HCT116 (cell line): Measurements from ENCODE around the gene KRCC1. TPM values are rescaled to one million over a fixed set of nuclear protein-coding genes. Genes with fewer than 3 reads are reported as not detected.
A peak's percentile ranks its signal among the peaks of the same experiment; 100 is the strongest.

ENCODE experiments used
- ATAC-seq: fragments of 200-7000 bp; cut with Tn5 transposase; 2 replicates; pipeline ENCODE4 v1.9.1; 2020; ENCODE audit warnings: mild to moderate bottlenecking, moderate library complexity
- BruUV-seq: library from RNA; stranded (reverse); fragments of 400-500 nt; replicated peaks from 2 replicates; lab custom pipeline; 2021; lab: Mats Ljungman, UMichigan
- CTCF ChIA-PET: fragments of 300-600 bp; sonication (Branson Sonifier 250); formaldehyde crosslinking; loops from one replicate; lab custom pipeline; 2021; ENCODE audit warnings: antibody characterized with exemption; lab: Charles Lee
- POLR2A ChIA-PET: fragments of 300-600, 350-600 bp; sonication (Branson Sonifier 250); formaldehyde crosslinking; loops from one replicate; lab custom pipeline; 2021; ENCODE audit warnings: antibody characterized with exemption; lab: Charles Lee
- RAD21 ChIA-PET, 2 experiments: fragments of 300-600 bp; sonication (Branson Sonifier 250); formaldehyde crosslinking; loops; one replicate each; lab custom pipeline; 2023; ENCODE audit warnings: low total read pairs in 2 of 2; ENCODE audit not compliant: uncharacterized antibody in 2 of 2, unreplicated experiment in 2 of 2, low non-redundant PET in 1 of 2; lab: Charles Lee
- DNase-seq: peaks from one replicate; pipeline ENCODE4 v3.0.0-alpha.2; 2010; ENCODE audit warnings: low read depth, low spot score
- H2AFZ ChIP-seq: fragments of 200-600 bp; shearing (Covaris generic), sonication (generic); 2 replicates; pipeline ENCODE4 v1.6.1; 2017; ENCODE audit warnings: low read depth, mixed run types, mixed read lengths, antibody characterized with exemption, low read length; ENCODE audit not compliant: poor library complexity, severe bottlenecking
- H3K27ac ChIP-seq: 2 replicates; pipeline ENCODE4 v1.5.1; 2012; ENCODE audit warnings: low read depth, low read length
- H3K27me3 ChIP-seq: fragments of 200-600 bp; sonication (generic); 2 replicates; pipeline ENCODE4 v1.6.1; 2016; ENCODE audit warnings: mixed run types, low read length, mixed read lengths; ENCODE audit not compliant: insufficient read depth
- H3K36me3 ChIP-seq, 2 experiments: fragments of 200-500 bp in 1 of 2; fragments of 200-600 bp in 1 of 2; sonication (Bioruptor generic) in 1 of 2; sonication (generic) in 1 of 2; 2 replicates each; pipeline versions ENCODE4 v1.5.1 to v1.6.1; 2014 to 2016; ENCODE audit warnings: low read length in 2 of 2, inconsistent platforms in 1 of 2, mixed read lengths in 1 of 2, mixed run types in 1 of 2; ENCODE audit not compliant: insufficient read depth in 2 of 2, control insufficient read depth in 1 of 2
- H3K4me1 ChIP-seq, 2 experiments: fragments of 200-600 bp in 1 of 2; sonication (generic) in 1 of 2; 2 replicates each; pipeline versions ENCODE4 v1.5.1 to v1.6.1; 2012 to 2017; ENCODE audit warnings: low read length in 2 of 2, inconsistent platforms in 1 of 2, mild to moderate bottlenecking in 1 of 2, mixed read lengths in 1 of 2, mixed run types in 1 of 2, moderate library complexity in 1 of 2; ENCODE audit not compliant: insufficient read depth in 2 of 2, control insufficient read depth in 1 of 2
- H3K4me2 ChIP-seq: fragments of 200-600 bp; sonication (generic); 2 replicates; pipeline ENCODE4 v1.6.1; 2017; ENCODE audit warnings: mixed run types, low read length, mixed read lengths
- H3K4me3 ChIP-seq, 2 experiments: fragments of 200-600 bp in 1 of 2; sonication (generic) in 1 of 2; replicated peaks in 1 of 2; 2 replicates each; pipeline ENCODE4 v1.5.1; 2011 to 2016; ENCODE audit warnings: low read length in 2 of 2, control low read depth in 1 of 2, low read depth in 1 of 2, mild to moderate bottlenecking in 1 of 2, mixed read lengths in 1 of 2, mixed run types in 1 of 2
- H3K79me2 ChIP-seq: fragments of 200-600 bp; sonication (generic); 2 replicates; pipeline ENCODE4 v1.6.1; 2017; ENCODE audit warnings: mild to moderate bottlenecking, mixed run types, low read length, moderate library complexity, mixed read lengths; ENCODE audit not compliant: insufficient read depth
- H3K9ac ChIP-seq: fragments of 200-600 bp; sonication (generic); 2 replicates; pipeline ENCODE4 v1.6.1; 2016; ENCODE audit warnings: low read length, mixed read lengths
- H3K9me2 ChIP-seq: fragments of 200-600 bp; sonication (generic), shearing (Covaris generic); 2 replicates; pipeline ENCODE4 v1.6.1; 2017; ENCODE audit warnings: mixed run types, mild to moderate bottlenecking, moderate library complexity; ENCODE audit not compliant: insufficient read depth
- H3K9me3 ChIP-seq, 2 experiments: fragments of 200-500 bp in 1 of 2; fragments of 200-600 bp in 1 of 2; sonication (Bioruptor generic) in 1 of 2; sonication (generic) in 1 of 2; 2 replicates each; pipeline ENCODE4 v1.6.1; 2014 to 2017; ENCODE audit warnings: low read length in 2 of 2, mixed read lengths in 2 of 2, inconsistent platforms in 1 of 2, low read depth in 1 of 2, mild to moderate bottlenecking in 1 of 2, mixed run types in 1 of 2, moderate library complexity in 1 of 2; ENCODE audit not compliant: control insufficient read depth in 1 of 2, insufficient read depth in 1 of 2
- H4K20me1 ChIP-seq: fragments of 200-600 bp; sonication (generic), shearing (Covaris generic); 2 replicates; pipeline ENCODE4 v1.6.1; 2017; ENCODE audit warnings: mixed run types, mild to moderate bottlenecking, moderate library complexity; ENCODE audit not compliant: insufficient read depth
- CEBPB ChIP-seq: IDR thresholded peaks from 2 replicates; pipeline ENCODE4 v1.6.1; 2012; ENCODE audit warnings: low read depth
- ELF1 ChIP-seq: IDR thresholded peaks from 2 replicates; pipeline ENCODE4 v1.6.1; 2012; ENCODE audit warnings: low read depth, borderline replicate concordance
- FOSL1 ChIP-seq: IDR thresholded peaks from 2 replicates; pipeline ENCODE4 v1.6.1; 2012; ENCODE audit warnings: low read depth
- JUND ChIP-seq: IDR thresholded peaks from 2 replicates; pipeline ENCODE4 v1.6.1; 2012
- POLR2A ChIP-seq: IDR thresholded peaks from 2 replicates; pipeline ENCODE4 v1.7.0; 2011; ENCODE audit warnings: borderline replicate concordance; ENCODE audit not compliant: insufficient read depth, insufficient read length; ENCODE audit errors: extremely low read depth
- POLR2AphosphoS5 ChIP-seq: IDR thresholded peaks from 2 replicates; pipeline ENCODE4 v1.6.1; 2011; ENCODE audit warnings: mild to moderate bottlenecking, low read depth, low read length, moderate library complexity
- RAD21 ChIP-seq: IDR thresholded peaks from 2 replicates; pipeline ENCODE4 v1.6.1; 2012; ENCODE audit warnings: low read depth, mild to moderate bottlenecking
- SIN3A ChIP-seq: IDR thresholded peaks from 2 replicates; pipeline ENCODE4 v1.6.1; 2012; ENCODE audit warnings: low read depth
- SP1 ChIP-seq: IDR thresholded peaks from 2 replicates; pipeline ENCODE4 v1.6.1; 2012; ENCODE audit warnings: low read depth
- SRF ChIP-seq: IDR thresholded peaks from 2 replicates; pipeline ENCODE4 v1.6.1; 2012; ENCODE audit warnings: low read depth
- YY1 ChIP-seq: IDR thresholded peaks from 2 replicates; pipeline ENCODE4 v1.6.1; 2011; ENCODE audit warnings: low read length, low read depth, moderate library complexity, mild to moderate bottlenecking; ENCODE audit not compliant: insufficient replicate concordance; ENCODE audit errors: extremely low read depth
- ZFX ChIP-seq: fragments of 450-650 bp; IDR thresholded peaks from 2 replicates; pipeline ENCODE4 v1.6.1; 2017
- ZNF274 ChIP-seq: fragments of 200-500 bp; sonication (Bioruptor generic); IDR thresholded peaks from 2 replicates; pipeline ENCODE4 v1.6.1; 2014; ENCODE audit warnings: mild to moderate bottlenecking, low read depth, low read length, inconsistent platforms
- intact Hi-C: fragments of 100-400 bp; cut with micrococcal nuclease; formaldehyde crosslinking; loops from 2 replicates; pipeline ENCODE4 v1.10.0; 2022
- total RNA-seq: library from RNA; stranded (reverse); gene quantifications from one replicate; pipeline ENCODE4 v1.2.1, GENCODE V29; 2021; ENCODE audit not compliant: unreplicated experiment
- TF ChIP-seq, protein P1 (sequence below): IDR thresholded peaks from 2 replicates; pipeline ENCODE4 v1.6.1; 2012
- TF ChIP-seq, protein P2 (sequence below), 3 experiments: fragments of 200-600 bp in 1 of 3; sonication (generic) in 1 of 3; IDR thresholded peaks in 2 of 3; conservative IDR thresholded peaks in 1 of 3; 2 replicates each; pipeline ENCODE4 v1.5.1; 2012 to 2017; ENCODE audit warnings: low read depth in 2 of 3, low read length in 2 of 3, antibody characterized with exemption in 1 of 3, borderline replicate concordance in 1 of 3, control low read depth in 1 of 3, mild to moderate bottlenecking in 1 of 3, mixed read lengths in 1 of 3, mixed run types in 1 of 3, moderate library complexity in 1 of 3; ENCODE audit not compliant: insufficient read depth in 1 of 3
- TF ChIP-seq, protein P3 (sequence below): IDR thresholded peaks from 2 replicates; pipeline ENCODE4 v1.6.1; 2012

KRCC1 gene
- total RNA-seq, 1 experiment from 2014 or later, result 5.8 TPM

DNA sequence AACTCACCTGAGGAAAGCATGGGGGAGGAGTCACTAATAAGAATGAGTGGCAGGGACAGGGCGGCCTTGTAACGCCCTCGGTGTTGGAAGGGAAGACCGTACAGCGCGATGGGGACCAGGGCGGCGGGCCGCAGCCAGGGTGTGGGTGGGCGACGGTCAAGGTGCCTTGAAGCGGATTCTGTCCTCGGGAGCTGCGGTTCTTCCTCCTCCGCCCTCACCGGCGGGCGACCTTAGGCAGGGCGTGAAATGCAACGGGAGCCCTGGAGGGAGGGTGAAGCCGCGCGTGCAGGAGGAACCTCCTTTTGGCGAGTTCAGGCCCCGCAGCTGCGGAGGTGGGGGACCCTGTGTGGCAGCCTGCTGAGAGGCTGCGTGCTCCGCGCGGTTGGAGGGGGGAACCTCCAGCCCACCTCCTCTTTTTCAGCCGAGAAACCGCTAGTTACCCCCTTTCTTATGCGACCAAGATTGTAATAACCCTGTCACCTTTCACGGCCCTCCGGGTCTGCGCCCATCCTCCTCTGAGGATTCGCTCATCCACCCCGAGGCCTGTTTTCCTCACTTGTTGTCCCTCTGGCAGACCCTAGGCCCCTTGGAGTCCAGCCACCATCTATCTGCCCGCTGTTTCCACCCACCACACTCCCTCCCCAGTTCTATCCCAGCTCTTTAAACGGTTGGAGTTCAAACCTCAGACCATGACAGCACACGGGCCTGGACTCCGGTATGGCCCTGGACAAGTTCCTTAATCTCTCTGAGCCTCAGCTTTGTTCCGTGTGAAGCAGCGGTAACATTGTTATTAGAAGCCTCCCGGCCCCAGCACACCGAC is 38.4 kb downstream of the KRCC1 start:
- no peak for TF ChIP-seq ZNF274
- TF ChIP-seq JUND, result no peak
- no peak for TF ChIP-seq SIN3A
- no peak for TF ChIP-seq ELF1
- TF ChIP-seq POLR2A, result no peak
- peak; percentile 37 for TF ChIP-seq ZFX
- TF ChIP-seq, all 23 proteins: peak for 1
- ChIA-PET CTCF (interaction anchor here (0.6 kb wide), 1 partner anchor 43 kb away, joined by 3 read pairs; no protein-coding TSS in a partner anchor), RAD21 (no interaction called here), POLR2A (interaction anchor here (0.9 to 2.6 kb wide), 10 partner anchors 8 to 173 kb away, joined by 3 to 13 read pairs (median 6); no protein-coding TSS in a partner anchor)
- H3K9ac ChIP-seq, result peak overlapping the region; percentile 72
- no peaks in the 10 kb centered on the region for H3K27me3 ChIP-seq
- no peaks in the 10 kb centered on the region for H3K9me3 ChIP-seq
- peaks cover 0 to 18% of the 10 kb centered on the region in 2 experiments; a peak in 3 of 4 replicates for H3K4me1 ChIP-seq
- H3K79me2 ChIP-seq, result no peaks in the 10 kb centered on the region
- peak overlapping the region; percentile 86 for H3K4me2 ChIP-seq
- no peaks in the 10 kb centered on the region for H3K36me3 ChIP-seq
- H3K27ac ChIP-seq, result peak overlapping the region; percentile 74
- H3K4me3 ChIP-seq, result peak overlapping the region; percentile 64 to 65
- H3K9me2 ChIP-seq, result no peaks in the 10 kb centered on the region
- intact Hi-C loops, result no loop called here
- peak; percentile 59 for DNase-seq
- peak overlapping the region; percentile 84 for H2AFZ ChIP-seq
- BruUV-seq, result TSS peak; percentile 58
- ATAC-seq, result peak; percentile 76
- no peaks in the 10 kb centered on the region for H4K20me1 ChIP-seq

DNA sequence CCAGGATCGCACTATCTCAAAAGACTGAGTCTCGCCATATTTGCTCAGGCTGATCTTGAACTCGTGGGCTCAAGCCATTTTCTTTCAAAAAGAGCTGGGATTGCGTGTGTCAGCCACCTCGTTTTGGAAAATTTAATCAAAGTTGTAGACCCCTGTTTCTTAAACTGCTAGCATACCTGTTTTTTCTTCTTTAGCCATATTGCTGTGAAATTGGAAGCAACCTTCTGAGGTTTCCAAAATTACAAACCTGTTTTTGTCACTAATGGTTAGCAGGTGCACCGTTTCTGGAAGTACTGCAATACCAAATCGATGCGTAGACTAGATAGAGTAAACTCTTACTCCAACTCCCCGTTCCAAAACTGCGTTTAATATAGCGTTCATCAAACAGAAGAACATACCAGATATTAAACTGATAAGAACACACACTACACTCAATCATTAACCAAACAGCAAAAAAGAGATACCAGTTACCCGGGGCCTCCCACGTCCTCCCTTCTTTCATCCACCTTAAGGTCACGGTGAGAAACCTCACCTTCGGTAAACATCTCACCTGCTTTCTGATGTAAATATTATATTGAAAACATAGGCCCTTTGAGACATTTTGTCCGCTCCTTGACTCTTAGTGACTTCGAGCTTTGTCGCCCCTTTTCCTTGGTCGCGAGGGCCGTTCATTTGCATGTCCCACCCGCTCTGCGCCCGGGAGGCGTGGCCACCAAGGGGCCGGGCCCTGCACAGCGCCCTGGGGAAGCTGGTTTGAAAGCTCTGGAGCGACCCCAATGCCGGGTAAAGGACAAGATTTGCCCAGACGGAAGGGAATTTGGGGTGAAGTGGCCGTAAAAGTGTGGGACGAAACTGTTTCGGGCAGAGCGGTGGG is 39.3 kb downstream of the KRCC1 start, which contains the start of gene RNU2-63P:
Gene RNU2-63P (minus strand): TSS at position 462 of the 874 bp plus-strand sequence.
- Histone ChIP-seq H3K4me3 (peak within 1 kb of the TSS; percentile 64 to 65), H3K9me3 (no peaks in the 10 kb centered on the region), H4K20me1 (no peaks in the 10 kb centered on the region), H3K79me2 (no peaks in the 10 kb centered on the region), H3K36me3 (no peaks in the 10 kb centered on the region), H3K27me3 (no peaks in the 10 kb centered on the region), H3K9me2 (no peaks in the 10 kb centered on the region), H3K27ac (peak within 1 kb of the TSS; percentile 74), H3K4me1 (peaks cover 0 to 18% of the 10 kb centered on the region in 2 experiments; a peak in 3 of 4 replicates), H3K4me2 (peak within 1 kb of the TSS; percentile 86), H3K9ac (peak within 1 kb of the TSS; percentile 72), H2AFZ (peak within 1 kb of the TSS; percentile 84)
- RAD21 ChIA-PET, result no interaction called here
- TSS peak; percentile 100 for BruUV-seq
- POLR2A ChIA-PET, result interaction anchor here (0.7 to 2.6 kb wide), 18 partner anchors 9 to 584 kb away, joined by 3 to 13 read pairs (median 4); no protein-coding TSS in a partner anchor
- CTCF ChIA-PET, result interaction anchor here (1.0 to 2.0 kb wide), 3 partner anchors 14 to 144 kb away, joined by 3 to 8 read pairs (median 3); no protein-coding TSS in a partner anchor
- DNase-seq, result peak; percentile 94
- peak; percentile 84 for ATAC-seq
- intact Hi-C loops, result no loop called here
- TF ChIP-seq YY1 (peak; percentile 74), RAD21 (no peak; the same call in 1 of the 2 replicates), JUND (peak; percentile 88), SP1 (peak; percentile 91), SRF (peak; percentile 83), CEBPB (peak; percentile 74), POLR2AphosphoS5 (peak; percentile 100), FOSL1 (peak; percentile 60; the same call in 1 of the 2 replicates)
- TF ChIP-seq, protein P1, sequence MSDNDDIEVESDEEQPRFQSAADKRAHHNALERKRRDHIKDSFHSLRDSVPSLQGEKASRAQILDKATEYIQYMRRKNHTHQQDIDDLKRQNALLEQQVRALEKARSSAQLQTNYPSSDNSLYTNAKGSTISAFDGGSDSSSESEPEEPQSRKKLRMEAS, result peak; percentile 85
- TF ChIP-seq, protein P2, sequence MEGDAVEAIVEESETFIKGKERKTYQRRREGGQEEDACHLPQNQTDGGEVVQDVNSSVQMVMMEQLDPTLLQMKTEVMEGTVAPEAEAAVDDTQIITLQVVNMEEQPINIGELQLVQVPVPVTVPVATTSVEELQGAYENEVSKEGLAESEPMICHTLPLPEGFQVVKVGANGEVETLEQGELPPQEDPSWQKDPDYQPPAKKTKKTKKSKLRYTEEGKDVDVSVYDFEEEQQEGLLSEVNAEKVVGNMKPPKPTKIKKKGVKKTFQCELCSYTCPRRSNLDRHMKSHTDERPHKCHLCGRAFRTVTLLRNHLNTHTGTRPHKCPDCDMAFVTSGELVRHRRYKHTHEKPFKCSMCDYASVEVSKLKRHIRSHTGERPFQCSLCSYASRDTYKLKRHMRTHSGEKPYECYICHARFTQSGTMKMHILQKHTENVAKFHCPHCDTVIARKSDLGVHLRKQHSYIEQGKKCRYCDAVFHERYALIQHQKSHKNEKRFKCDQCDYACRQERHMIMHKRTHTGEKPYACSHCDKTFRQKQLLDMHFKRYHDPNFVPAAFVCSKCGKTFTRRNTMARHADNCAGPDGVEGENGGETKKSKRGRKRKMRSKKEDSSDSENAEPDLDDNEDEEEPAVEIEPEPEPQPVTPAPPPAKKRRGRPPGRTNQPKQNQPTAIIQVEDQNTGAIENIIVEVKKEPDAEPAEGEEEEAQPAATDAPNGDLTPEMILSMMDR (IDR thresholded peaks at IDR 0.05 in 2 of 3, conservative IDR thresholded peaks at IDR 0.05 in 1 of 3; ENCODE audit: borderline replicate concordance in 1 of 3, insufficient read depth in 1 of 3, low read depth in 2 of 3, low read length in 2 of 3), result no peak
- TF ChIP-seq, protein P3, sequence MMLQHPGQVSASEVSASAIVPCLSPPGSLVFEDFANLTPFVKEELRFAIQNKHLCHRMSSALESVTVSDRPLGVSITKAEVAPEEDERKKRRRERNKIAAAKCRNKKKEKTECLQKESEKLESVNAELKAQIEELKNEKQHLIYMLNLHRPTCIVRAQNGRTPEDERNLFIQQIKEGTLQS, result no peak; the same call in 1 of the 2 replicates
